GM21423 (cell line): ENCODE results near the gene CC2D2A.
A peak's percentile ranks its signal among the peaks of the same experiment; 100 is the strongest.

Experiments used
- ATAC-seq: cut with Tn5 transposase; IDR thresholded peaks from one replicate; pipeline ENCODE4 v1.9.1; 2021; ENCODE audit warnings: mild to moderate bottlenecking, moderate library complexity; ENCODE audit not compliant: unreplicated experiment

Gene CC2D2A

GRCh38 chr4:15469402-15470127, at the start of gene CC2D2A:
CC2D2A (plus strand) TSS chr4:15469882; CDS start chr4:15475933, 6,051 bp downstream.
- no peak for ATAC-seq

- no peak for ATAC-seq
These were observed 49.0 kb upstream of the CC2D2A start for GRCh38 chr4:15420642-15421041.

- no peak for ATAC-seq
These were observed 46.4 kb upstream of the CC2D2A start for GRCh38 chr4:15423285-15423711.

- ATAC-seq = no peak
These were observed 44.2 kb upstream of the CC2D2A start for GRCh38 chr4:15425520-15425919.

GRCh38 chr4:15427161-15427560, 42.5 kb upstream of the CC2D2A start:
- no peak for ATAC-seq

- no peak for ATAC-seq
These were observed 42.0 kb upstream of the CC2D2A start, which contains the start of gene C1QTNF7 for GRCh38 chr4:15427701-15428100. C1QTNF7 (plus strand) TSS chr4:15428033; CDS start chr4:15435744, 7,711 bp downstream.

- no peak for ATAC-seq
These were observed 41.1 kb upstream of the CC2D2A start for GRCh38 chr4:15428611-15429010.

GRCh38 chr4:15434091-15434490, 35.6 kb upstream of the CC2D2A start:
- no peak for ATAC-seq

GRCh38 chr4:15434676-15435075, 35.0 kb upstream of the CC2D2A start:
- no peak for ATAC-seq

GRCh38 chr4:15436513-15436912, 33.2 kb upstream of the CC2D2A start:
- ATAC-seq = no peak

GRCh38 chr4:15438939-15439524, 30.6 kb upstream of the CC2D2A start:
- no peak for ATAC-seq

- no peak for ATAC-seq
These were observed 26.1 kb upstream of the CC2D2A start for GRCh38 chr4:15443371-15444160.

- ATAC-seq = no peak
These were observed 25.4 kb upstream of the CC2D2A start for GRCh38 chr4:15444276-15444675.

- no peak for ATAC-seq
These were observed 24.7 kb upstream of the CC2D2A start for GRCh38 chr4:15444879-15445547.

GRCh38 chr4:15451181-15451865, 18.4 kb upstream of the CC2D2A start:
- no peak for ATAC-seq

- ATAC-seq = no peak
These were observed 17.6 kb upstream of the CC2D2A start for GRCh38 chr4:15451866-15452765.

GRCh38 chr4:15455290-15455689, 14.4 kb upstream of the CC2D2A start:
- ATAC-seq = no peak

- ATAC-seq = peak; percentile 97
These were observed 12.1 kb upstream of the CC2D2A start for GRCh38 chr4:15457406-15458201.

GRCh38 chr4:15458616-15459015, 11.1 kb upstream of the CC2D2A start:
- ATAC-seq = no peak
